GM12892 (cell line): ENCODE data around the gene TRIM75.

Source experiments
- POLR2A ChIP-seq: IDR thresholded peaks from 2 replicates; pipeline ENCODE4 v1.6.1; 2011; ENCODE audit warnings: low read depth, low read length, control low read depth
- POLR2AphosphoS5 ChIP-seq: IDR thresholded peaks from 2 replicates; pipeline ENCODE4 v1.6.1; 2011; ENCODE audit warnings: low read depth, low read length, control low read depth
- TAF1 ChIP-seq: IDR thresholded peaks from 2 replicates; pipeline ENCODE4 v1.6.1; 2011; ENCODE audit warnings: low read depth, mild to moderate bottlenecking, control low read depth, low read length, borderline replicate concordance

- TF ChIP-seq POLR2A (no peak), POLR2AphosphoS5 (no peak), TAF1 (no peak)
Observed at GRCh38 chr4:165013691-165014090, 40.0 kb upstream of the TRIM75 start.
